WERI-Rb-1 (cell line): ENCODE measurements around the gene PIGN.

ENCODE experiments used
- DNase-seq: peaks from one replicate; pipeline ENCODE4 v3.0.0-alpha.2; 2020
- H3K27ac ChIP-seq: fragments of 250-450 bp; sonication (Bioruptor Pico); 2 replicates; pipeline ENCODE4 v1.5.1; 2020; ENCODE audit warnings: mild to moderate bottlenecking, moderate library complexity
- H3K27me3 ChIP-seq: fragments of 250-450 bp; sonication (Bioruptor Pico); 2 replicates; pipeline ENCODE4 v1.5.1; 2021; ENCODE audit warnings: mild to moderate bottlenecking, low read depth, moderate library complexity; ENCODE audit not compliant: insufficient read depth, severe bottlenecking
- H3K36me3 ChIP-seq: fragments of 250-450 bp; sonication (Bioruptor Pico); 2 replicates; pipeline ENCODE4 v1.5.1; 2020; ENCODE audit warnings: mild to moderate bottlenecking, moderate library complexity
- H3K4me3 ChIP-seq: 2 replicates; pipeline ENCODE4 v1.5.1; 2011; ENCODE audit warnings: low read depth, mild to moderate bottlenecking, control low read depth, low read length
- H3K9me3 ChIP-seq: fragments of 250-450 bp; sonication (Bioruptor Pico); 2 replicates; pipeline ENCODE4 v1.5.1; 2021; ENCODE audit warnings: mild to moderate bottlenecking, moderate library complexity; ENCODE audit not compliant: severe bottlenecking
- TF ChIP-seq, protein P1 (sequence below): IDR thresholded peaks from 2 replicates; pipeline ENCODE4 v1.5.1; 2011; ENCODE audit warnings: low read depth, mild to moderate bottlenecking, control low read depth, inconsistent platforms, low read length

Gene PIGN

DNA sequence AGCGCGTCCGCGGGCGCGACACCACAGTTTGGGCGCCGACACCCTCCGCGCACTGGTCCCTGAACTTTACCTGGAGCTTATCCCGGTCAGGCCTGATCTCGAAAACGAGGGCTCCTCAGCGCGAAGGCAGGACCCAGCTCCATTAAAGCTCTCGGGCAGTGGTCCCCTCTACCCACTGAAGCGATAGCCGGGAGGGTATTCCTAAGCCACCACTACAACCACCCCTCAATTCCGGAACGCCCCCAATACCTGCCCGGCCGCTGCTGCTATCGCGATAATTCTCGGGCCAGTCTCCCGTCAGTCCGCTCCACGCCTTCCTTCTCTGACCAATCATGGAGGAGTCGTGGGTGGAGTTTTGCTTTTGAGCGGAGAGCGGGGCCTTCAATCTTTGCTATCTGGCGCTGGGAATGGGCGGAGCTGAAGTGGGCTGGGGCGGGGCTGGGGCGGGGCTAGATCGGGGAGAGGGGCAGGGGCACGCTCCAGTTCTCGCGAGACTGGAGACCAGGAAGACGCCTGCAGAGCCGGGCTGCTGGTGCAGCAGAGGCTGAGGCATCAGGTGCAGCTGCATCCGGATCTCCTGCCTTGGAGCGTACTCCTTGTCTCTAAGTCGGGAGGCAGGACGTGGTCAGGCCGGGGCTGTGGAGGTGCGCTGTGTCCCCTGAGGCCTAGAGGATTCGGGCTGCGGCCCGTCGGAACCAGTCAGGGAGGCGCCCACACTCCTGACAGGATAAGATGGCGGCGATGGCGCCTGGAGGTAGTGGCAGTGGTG is at the start of gene PIGN, which contains the start of gene RELCH:
Gene PIGN (minus strand): TSS at position 283 of the 769 bp plus-strand sequence. CDS start 25,703 bp downstream, outside the sequence.
Gene RELCH (plus strand): TSS at position 482 of the 769 bp plus-strand sequence. CDS start 251 bp downstream, at position 733.
- peak within 1 kb of the TSS; percentile 98 for H3K4me3 ChIP-seq
- H3K9me3 ChIP-seq = no peaks in the 10 kb centered on the region
- TF ChIP-seq, protein P1, sequence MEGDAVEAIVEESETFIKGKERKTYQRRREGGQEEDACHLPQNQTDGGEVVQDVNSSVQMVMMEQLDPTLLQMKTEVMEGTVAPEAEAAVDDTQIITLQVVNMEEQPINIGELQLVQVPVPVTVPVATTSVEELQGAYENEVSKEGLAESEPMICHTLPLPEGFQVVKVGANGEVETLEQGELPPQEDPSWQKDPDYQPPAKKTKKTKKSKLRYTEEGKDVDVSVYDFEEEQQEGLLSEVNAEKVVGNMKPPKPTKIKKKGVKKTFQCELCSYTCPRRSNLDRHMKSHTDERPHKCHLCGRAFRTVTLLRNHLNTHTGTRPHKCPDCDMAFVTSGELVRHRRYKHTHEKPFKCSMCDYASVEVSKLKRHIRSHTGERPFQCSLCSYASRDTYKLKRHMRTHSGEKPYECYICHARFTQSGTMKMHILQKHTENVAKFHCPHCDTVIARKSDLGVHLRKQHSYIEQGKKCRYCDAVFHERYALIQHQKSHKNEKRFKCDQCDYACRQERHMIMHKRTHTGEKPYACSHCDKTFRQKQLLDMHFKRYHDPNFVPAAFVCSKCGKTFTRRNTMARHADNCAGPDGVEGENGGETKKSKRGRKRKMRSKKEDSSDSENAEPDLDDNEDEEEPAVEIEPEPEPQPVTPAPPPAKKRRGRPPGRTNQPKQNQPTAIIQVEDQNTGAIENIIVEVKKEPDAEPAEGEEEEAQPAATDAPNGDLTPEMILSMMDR = no peak
- DNase-seq = peak; percentile 99
- peaks cover 5% of the 10 kb centered on the region for H3K36me3 ChIP-seq
- peak within 1 kb of the TSS; percentile 93 for H3K27ac ChIP-seq
- no peaks in the 10 kb centered on the region for H3K27me3 ChIP-seq

DNA sequence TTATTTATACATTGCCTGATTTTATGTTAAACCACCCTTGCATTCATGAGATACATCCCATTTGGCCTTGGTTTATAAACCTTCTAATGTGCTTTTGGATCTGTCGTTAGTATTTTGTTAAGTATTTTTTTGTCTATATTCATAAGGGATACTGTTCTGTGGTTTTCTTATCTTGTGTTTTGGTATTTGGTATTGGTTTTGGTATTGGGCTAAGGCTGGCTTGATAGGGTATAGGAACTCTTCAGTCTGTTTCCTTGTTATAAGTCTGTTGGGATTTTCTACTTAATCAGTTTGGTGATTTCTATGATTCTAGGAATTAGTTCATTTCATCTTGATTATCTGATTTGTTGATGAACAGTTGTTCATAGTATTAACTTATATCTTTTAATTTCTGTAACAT is 49.4 kb upstream of the PIGN start:
- Histone ChIP-seq H3K4me3 (no peak overlapping the region), H3K27ac (no peak overlapping the region), H3K9me3 (no peaks in the 10 kb centered on the region), H3K27me3 (no peaks in the 10 kb centered on the region), H3K36me3 (peaks cover 13% of the 10 kb centered on the region)
- DNase-seq = no peak
- TF ChIP-seq, protein P1 = no peak

DNA sequence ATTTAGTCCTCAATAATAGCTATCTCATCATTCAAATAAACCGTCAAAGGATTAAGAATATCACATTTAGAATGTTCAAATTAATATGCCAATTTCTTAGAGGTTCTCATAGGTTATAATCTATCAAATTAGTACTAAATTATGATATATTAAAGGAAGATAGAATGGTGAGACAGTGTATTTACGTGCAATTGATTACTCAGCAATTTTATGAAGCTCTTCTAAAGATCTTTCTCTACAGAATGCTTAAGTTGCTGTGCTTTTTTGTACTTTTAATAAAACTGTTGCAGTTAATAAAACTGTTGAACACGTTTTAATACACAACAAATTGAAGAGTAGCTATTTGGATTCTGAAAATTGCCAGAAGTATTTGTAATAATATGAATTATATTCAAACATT is 39.2 kb upstream of the PIGN start:
- Histone ChIP-seq H3K4me3 (no peak overlapping the region), H3K36me3 (peaks cover 57% of the 10 kb centered on the region), H3K27ac (no peak overlapping the region), H3K27me3 (no peaks in the 10 kb centered on the region), H3K9me3 (no peaks in the 10 kb centered on the region)
- no peak for DNase-seq
- TF ChIP-seq, protein P1 = no peak

- DNase-seq = no peak
- TF ChIP-seq, protein P1 = no peak
- Histone ChIP-seq H3K36me3 (peaks cover 48% of the 10 kb centered on the region), H3K9me3 (no peaks in the 10 kb centered on the region), H3K27ac (no peak overlapping the region), H3K27me3 (no peaks in the 10 kb centered on the region), H3K4me3 (no peak overlapping the region)
Observed at GRCh38 chr18:62224229-62224628, 37.4 kb upstream of the PIGN start.

DNA sequence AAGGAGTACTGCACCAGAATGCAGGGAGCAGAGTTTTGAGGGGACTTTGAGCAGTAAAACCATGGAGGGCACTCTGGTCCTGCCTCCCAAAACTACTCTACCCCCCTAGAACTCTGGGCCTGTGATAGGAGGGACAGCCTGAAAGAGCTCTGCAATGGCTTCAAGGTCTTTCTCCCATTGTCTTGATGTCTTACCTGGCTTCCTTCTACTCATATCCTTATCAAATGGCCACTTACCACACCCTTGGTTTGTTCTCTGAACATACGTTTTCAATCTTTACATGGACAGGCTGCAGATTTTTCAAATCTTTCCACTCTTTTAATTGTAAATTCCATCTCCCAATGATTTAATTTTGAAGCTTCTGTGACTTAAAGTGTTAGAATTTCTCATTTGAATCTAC is 27.9 kb upstream of the PIGN start:
- no peak for DNase-seq
- H3K4me3 ChIP-seq = no peak overlapping the region
- no peaks in the 10 kb centered on the region for H3K27me3 ChIP-seq
- no peak overlapping the region for H3K27ac ChIP-seq
- H3K9me3 ChIP-seq = no peaks in the 10 kb centered on the region
- peaks cover 17% of the 10 kb centered on the region for H3K36me3 ChIP-seq
- TF ChIP-seq, protein P1 = no peak
